OCI-M2 (cell line): Measurements from ENCODE around the gene TMEM86A.

Experiments
- DNase-seq: peaks from one replicate; lab custom pipeline; 2025; ENCODE audit not compliant: unreplicated experiment; lab: John Stamatoyannopoulos, UW

Gene TMEM86A

DNA sequence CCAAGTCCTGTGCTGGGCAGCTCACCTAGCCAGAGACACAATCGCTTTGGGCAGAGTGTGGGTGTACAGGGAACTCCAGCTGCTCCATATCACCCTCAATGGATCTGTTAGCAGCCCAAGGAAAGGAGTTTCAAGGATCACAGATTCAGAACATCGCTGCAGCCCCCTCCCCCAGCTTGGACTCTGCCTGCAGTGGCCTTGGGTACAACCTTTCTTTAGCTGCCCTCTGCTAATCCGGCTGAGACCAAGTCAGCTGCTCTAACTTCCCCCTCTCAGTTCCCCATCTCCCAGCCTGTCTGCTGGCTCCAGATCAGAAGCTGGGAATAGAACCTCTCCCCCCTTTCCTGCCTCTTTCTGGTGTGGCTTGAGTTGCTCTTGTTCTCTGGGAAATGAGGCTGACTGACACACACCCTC is 1.3 kb downstream of the TMEM86A start:
- no peak for DNase-seq

GRCh38 chr11:18700375-18700774 is 1.8 kb downstream of the TMEM86A start:
- DNase-seq, result no peak

- no peak for DNase-seq
Measured at GRCh38 chr11:18700872-18701271, 2.3 kb downstream of the TMEM86A start.

- DNase-seq, result no peak
Measured at GRCh38 chr11:18701614-18702216, 3.1 kb downstream of the TMEM86A start.

DNA sequence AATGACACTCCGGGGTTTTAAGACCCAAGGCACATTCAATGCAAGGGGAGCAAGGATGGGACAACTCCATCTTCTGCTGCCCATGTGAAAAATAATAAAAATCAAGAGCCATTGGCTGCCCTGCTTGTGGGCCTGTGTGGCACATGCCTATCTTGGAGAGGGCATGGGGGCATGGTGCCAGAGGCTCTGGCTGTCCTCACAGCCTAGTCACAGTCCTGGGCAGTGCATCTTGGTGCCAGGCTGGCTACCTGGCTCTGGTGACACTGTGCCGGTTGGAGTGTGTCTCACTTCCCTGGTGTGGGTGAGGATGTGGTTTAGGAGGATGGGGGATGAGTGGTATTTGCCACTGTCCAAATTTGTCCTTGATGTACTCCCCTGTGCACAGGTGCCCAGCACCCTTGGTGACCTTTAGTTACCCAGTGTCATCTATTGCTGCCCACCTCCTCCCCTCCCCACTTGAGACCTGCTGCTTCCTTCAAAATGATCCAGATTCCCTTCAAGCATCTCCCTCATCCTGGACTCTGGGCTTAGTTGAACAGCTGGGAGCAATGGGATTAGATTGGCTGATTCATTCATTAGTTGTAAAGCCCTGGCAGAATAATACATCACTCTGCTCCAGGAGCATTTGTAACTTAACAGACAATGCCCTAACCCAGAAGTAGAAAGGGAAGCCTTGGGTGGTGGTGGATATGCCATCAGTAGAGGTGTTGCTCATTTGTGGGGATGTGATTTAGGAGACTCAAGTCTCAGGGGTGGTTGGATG is 4.6 kb downstream of the TMEM86A start:
- DNase-seq, result no peak

DNA sequence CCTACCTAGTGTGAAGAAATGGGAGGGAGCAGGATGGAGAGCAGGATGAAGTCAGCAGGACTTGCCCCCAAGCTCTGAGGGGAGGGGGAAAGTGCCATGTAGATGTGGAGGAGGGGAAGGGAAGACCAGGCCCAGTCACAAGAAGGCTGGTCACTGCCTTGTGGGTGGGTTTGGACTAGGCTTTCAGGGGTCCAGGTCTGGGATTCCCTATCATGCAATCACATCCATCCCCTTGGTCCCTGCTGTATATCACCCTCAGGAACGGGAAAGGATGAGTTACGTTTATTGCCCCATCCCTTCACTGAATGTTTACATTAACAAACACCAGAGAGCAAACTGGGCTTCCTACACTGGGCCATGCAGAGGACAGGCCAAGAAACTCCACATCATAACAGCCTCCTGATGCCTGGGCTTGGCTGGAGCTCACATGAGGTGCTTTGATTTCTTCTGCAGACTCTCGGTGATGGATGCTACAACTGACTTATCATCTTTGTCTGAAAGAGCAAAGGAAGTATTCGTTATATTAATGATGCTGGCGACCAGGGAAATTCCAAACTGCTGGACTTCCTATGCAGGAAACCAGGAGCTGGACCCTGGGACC is 5.6 kb downstream of the TMEM86A start:
- no peak for DNase-seq

DNA sequence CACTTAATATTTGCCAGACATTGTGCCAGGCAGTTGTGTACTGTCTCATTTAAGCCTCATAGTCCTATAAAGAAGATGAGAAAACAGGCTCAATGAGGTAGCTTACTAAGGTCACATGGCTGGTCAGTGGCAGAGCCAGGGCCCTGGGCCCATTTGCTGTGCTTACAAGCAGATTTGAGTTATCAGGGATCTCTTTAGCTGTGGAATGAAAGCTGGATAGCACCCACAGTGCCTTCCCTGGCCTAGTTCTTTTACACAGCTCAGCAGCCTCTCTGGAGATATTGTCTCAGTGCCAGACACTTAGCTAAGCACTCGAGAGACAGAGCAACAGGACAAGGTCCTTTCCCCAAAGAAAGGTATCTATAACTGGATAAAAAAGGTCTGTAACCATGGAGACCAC is 6.1 kb downstream of the TMEM86A start:
- no peak for DNase-seq

- DNase-seq, result no peak
Measured at GRCh38 chr11:18705651-18706281, 7.2 kb downstream of the TMEM86A start.

DNA sequence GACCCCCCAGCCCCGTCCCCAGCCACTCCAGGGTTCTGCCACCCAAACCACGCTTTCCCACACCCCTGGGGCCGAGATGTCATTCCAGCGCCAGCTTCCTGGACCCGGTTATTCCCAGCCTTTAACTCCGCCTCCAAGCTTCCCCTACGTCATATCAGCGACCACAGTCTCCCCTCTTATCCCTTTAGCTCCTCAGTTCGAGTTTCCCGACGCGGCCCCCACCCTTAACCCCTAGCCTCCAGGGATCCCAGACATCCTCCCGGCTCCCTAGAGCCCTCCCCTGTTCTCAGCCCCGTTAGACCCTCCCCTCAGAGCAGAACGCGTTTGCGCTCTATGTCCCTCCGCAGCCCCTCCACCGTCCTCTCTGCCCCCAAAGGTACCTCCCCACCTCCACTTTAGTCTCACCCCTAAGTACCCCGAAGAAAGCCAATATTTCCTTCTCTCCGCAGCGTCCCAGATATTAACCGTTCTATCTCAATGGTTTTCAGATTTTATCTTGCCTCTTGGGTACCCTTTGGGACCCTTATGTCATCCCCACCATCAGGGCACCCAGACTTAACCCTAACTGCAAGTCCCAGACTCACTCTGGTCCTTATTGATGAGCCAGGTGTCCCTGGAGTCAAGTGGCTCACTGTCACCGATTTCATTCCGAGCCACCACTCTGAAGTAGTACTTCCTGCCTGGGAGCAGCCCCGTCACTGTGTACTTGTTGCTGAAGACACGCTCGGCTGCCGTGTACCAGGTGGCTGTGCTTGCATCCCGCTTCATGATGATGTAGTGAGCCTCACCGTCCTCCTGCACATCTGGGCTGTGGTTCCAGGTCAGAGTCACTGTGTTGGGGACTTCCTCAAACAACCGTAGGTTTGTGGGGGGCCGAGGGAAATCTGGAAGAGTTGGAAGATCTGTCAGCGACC is 8.0 kb downstream of the TMEM86A start:
- DNase-seq, result no peak

- no peak for DNase-seq
Measured at GRCh38 chr11:18707811-18708340, 9.3 kb downstream of the TMEM86A start.

GRCh38 chr11:18709414-18709813 is 10.8 kb downstream of the TMEM86A start:
- no peak for DNase-seq

DNA sequence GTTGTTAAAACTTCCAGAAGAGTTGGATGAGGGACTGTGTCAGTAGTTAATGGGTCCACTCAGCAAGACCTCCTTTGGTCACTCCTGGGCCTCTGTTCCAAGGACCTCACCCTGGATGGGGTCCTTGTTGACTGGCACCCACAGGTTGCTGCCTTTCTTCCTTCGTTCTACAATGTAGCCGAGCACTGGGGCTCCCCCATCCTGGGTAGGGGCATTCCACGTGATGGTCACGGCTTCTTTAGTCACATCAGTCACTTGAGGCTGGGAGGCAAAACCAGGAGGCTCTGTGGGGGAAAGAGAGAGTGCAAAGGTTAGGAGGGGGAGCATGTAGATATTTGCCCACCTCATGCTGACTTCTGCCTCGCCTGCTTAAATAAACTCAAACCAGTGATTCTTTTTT is 12.0 kb downstream of the TMEM86A start:
- no peak for DNase-seq

DNA sequence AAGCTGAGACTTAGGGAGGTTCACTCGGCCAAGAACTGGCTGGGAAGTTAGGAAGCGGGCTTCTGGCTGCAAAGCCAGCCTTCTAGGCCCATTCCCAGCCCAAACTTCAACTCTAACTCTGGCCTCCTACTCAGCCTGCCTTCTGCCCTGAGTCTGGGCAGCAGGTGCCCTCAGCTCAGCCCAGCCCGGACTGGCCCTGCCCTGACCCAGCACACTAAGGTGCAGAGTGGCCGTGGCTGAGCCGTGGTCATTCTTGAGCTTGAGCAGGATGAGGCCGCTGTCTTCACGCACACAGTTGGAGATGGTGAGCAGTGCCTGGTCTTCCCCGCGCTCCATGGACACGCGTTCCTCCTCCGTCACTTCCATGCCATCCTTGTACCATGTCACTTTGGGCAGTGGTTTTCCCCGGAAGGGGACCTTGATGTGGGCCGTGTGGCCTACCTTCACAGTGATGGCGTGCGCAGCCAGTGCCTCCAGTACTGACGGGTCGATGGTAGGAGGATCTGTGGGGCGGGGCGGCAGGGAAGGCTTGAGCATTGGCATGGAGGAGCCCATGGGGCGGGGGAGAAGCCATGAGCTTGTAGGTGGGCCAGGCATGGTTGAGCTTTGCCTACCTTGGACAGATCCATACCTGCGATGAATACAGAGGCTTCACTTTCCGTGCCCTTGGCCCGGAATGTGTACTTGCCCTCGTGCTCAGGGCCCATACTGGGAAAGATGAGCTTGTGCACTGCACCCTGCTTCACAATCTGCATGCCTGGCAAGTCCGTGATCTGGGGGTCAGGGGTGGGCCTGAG is 15.3 kb downstream of the TMEM86A start:
- no peak for DNase-seq

- DNase-seq, result no peak
Measured at GRCh38 chr11:18714443-18714780, 15.8 kb downstream of the TMEM86A start.

DNA sequence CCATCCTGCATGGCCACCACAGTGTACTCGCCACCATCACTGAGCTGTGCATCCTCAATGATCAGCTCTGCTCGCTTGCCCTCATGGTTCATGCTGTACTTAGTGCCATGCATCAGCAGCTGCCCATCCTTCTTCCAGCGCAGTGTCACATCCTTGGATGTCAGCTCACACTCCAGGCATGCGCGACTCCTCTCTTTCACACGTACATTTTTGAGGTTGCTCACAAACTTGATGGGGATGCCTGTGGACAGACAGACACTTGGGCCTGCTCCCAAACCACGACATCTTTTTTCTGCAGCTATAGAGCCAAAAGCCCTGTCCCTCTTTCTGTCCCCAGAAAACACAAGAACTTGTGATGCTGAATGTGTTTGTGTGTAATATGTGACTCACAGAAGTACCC is 16.9 kb downstream of the TMEM86A start:
- DNase-seq, result no peak

GRCh38 chr11:18720091-18720807 is 21.7 kb downstream of the TMEM86A start:
- no peak for DNase-seq

GRCh38 chr11:18720808-18721560 is 22.4 kb downstream of the TMEM86A start:
- DNase-seq, result no peak

DNA sequence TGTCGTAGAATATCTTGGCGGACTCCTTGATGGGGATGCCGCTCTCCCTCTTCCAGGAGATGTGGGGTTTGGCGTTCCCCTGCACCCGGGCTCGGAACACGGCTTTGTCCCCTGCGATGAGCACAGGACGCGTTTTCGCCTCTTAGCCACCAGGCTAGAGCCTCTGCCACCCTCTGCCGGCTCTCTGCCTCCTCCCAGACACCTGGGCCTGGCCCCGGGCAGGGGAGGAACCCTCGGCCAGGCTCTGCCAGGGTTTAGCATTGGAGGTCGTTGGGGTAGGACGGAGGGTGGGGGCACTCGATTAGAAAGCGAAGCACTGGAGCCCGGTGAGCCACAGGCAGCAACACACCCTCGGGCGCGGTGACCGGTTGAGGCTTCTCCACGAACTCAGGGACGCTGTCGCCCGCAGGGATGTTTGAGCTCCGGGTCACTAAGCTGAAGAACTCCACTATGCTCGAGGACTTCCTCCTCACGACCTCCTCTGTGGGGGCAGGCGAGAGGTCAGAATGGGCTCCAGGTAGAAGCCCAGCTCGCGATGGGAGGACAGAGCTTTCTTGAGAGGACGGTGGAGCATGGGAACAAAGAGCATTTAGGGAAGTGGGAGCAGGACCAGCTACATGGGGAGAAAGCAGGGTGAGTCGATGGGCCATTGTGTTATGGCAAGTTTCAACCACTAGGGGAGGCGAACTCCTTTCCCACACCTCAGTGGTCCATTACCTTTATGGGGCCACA is 23.1 kb downstream of the TMEM86A start:
- no peak for DNase-seq
